Stimulated activated CD4-positive, alpha-beta T cell treated with anti-CD3 and anti-CD28 coated beads, Interleukin-12 subunit alpha, Interleukin-12 subunit beta, amount 100 ng/mL, for 48 hours (primary cell): ENCODE data around the gene ZBED4.
"Not testable (repeated sequence)": the region's sequence is repeated elsewhere in the genome, so short reads cannot be mapped to it uniquely, and the experiment has no call there.

Experiments
- DNase-seq, 3 donors: peaks; one replicate each; pipeline ENCODE4 v3.0.0-alpha.2; 2020; ENCODE audit warnings: low read depth in 2 of 3, low spot score in 1 of 3

The ZBED4 gene

DNA sequence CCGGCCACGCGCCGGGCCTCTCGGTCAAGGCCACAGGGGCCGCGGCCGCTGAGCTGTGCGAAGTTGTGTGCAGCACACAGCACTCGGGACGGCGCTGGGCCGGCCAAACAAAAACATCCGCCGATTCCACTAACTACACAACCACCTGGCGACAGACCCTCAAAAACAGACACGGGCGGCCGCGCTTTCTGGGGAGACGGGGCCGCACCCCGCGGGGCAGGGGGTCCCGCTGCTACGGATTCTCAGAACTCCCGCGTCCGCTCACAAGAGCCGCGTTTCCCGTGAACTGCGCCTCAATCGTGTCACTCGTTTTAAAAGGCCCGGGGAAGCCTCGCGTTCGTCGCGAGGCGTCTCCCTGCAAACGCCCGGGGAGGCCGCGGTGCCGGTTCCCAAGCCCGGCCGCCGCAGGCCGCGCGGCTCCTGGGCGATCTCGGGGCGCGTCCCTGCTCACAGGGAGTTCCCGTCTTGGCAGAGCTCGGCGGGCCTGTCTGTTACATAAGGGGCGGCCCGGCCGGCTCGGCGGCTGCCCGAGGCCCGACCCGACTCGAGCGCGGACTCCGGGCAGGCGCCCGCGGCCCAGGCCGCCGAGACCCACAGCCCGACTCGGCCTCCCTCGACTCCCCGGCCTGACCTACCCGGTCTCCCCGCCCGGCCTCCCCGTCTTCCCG is 26.9 kb upstream of the ZBED4 start:
- no peak for DNase-seq

DNA sequence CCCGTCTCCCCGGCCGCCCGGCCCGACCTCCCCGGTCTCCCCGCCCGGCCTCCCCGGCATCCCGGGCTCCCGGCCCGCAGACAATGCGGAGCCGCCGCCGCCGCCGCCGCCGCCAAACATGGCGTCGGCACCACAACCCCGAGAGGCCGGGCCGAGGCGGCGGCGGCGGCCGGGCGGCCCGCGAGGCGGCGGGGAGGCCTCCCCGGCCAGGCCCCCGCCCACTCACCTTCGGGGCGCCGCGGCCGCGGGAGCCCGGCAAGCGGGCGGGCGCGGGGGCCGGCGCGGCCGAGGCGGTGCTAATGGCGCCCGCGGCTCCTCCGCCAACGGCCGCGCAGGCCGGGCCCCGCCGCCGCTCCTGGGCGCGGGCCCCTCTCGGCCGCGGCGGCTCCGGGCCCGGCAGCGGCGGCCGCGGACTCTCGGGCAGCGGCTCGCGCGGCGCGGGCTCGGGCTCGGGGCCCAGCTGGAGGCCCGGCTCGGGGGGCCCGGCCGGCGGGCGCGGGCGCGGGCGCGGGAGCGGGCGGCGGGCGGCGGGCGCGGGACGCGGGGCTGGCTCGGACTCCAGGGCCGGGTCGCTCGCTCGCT is 26.3 kb upstream of the ZBED4 start:
- no peak for DNase-seq

- DNase-seq, result peak in 1 of 3 donors; percentile 43
These were observed 25.6 kb upstream of the ZBED4 start, which contains the start of gene BRD1 for GRCh38 chr22:49827853-49828598. BRD1 (minus strand) TSS chr22:49827873; CDS start chr22:49824317, 3,556 bp downstream.

DNA sequence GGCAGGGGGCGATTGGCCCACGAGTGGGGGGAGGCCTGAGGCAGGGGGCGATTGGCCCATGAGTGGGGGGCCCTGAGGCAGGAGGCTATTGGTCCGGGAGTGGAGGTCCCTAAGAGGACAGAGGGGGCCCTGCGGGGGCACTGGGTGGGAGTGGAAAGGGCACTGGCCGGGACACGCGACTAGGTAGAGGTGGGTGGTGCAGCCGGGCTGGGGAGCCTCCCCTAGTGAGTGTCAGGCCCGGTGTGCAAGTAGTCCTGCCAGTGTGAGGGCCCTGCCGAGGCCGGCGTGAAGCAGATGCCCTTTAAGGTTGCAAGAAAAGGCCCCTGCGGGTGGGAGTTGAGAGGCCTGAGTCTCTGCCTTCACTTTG is 25.1 kb upstream of the ZBED4 start:
- no peak for DNase-seq

- no peak for DNase-seq
These were observed 24.4 kb upstream of the ZBED4 start for GRCh38 chr22:49829044-49829853.

DNA sequence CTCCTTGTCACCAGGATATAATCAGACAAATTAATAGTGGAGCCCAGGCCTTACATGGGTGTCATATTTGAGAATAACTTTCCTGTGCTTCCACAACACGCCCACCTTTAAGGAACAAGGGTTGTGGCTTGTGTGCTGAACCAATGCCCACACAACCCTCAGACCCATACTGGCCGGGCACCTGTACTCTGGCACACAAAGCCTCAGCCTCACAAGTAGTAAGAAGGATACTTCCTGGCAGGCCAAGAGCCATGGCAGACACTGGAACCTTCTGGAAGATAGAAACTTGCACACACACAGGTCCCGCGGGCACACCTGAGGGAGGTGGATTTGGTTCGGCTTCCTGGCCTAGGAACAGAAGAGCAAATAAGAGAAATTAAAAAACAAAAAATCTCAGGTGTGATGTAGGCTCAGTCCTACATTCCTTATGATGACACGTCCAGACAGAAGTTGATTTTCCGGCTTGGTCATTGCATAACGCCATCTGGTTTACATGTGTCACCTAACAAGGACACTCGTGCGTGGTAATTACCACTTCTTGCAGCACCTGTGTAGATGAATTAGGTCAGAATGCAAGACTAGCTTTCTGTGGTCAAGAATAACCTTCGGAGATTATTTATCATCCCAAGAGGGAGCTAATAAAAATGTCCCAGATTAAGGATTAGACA is 20.2 kb upstream of the ZBED4 start:
- DNase-seq, result no peak

- peak; percentile 71 to 79 (median 78) for DNase-seq
These were observed 14.6 kb upstream of the ZBED4 start for GRCh38 chr22:49838771-49839717.

- DNase-seq, result no peak
These were observed 8.4 kb upstream of the ZBED4 start for GRCh38 chr22:49845241-49845640.

DNA sequence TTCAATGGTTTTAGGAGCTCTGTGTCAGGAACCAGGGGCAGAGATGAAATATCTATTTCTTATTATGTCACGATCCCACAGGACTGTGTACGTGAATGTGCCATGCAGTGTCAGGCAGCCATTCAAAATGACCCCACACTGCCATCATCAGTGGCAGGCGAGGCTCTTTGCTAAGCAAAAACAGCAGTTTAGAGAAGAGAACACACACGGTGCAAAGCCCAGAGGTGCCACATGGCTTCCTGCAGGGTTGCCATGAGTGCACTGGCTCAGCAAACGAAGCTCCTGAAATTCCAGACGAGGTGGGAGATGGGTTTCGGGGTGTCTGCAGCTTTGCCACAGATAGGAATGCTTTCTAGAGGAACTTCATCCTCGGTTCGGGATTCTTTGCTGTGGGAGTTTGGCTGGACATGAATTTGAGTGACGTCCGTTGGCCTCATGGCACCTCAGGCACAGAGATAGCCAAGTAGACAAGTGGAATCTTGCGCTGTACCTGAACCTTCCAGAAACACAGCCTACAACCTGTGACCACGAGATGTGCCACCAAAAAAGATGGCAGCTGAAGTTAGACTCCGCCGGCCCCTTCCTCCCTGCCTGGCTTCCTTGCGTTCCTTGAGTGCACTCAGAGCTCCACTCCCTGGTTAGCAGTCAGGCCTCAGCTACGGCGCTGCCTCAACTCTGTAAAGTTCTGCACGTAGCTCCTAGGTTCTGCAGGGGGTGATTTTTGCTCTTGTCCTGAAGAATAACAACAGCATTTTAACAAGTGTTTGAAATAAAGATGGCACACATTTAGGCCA is 7.8 kb upstream of the ZBED4 start:
- DNase-seq, result no peak

DNA sequence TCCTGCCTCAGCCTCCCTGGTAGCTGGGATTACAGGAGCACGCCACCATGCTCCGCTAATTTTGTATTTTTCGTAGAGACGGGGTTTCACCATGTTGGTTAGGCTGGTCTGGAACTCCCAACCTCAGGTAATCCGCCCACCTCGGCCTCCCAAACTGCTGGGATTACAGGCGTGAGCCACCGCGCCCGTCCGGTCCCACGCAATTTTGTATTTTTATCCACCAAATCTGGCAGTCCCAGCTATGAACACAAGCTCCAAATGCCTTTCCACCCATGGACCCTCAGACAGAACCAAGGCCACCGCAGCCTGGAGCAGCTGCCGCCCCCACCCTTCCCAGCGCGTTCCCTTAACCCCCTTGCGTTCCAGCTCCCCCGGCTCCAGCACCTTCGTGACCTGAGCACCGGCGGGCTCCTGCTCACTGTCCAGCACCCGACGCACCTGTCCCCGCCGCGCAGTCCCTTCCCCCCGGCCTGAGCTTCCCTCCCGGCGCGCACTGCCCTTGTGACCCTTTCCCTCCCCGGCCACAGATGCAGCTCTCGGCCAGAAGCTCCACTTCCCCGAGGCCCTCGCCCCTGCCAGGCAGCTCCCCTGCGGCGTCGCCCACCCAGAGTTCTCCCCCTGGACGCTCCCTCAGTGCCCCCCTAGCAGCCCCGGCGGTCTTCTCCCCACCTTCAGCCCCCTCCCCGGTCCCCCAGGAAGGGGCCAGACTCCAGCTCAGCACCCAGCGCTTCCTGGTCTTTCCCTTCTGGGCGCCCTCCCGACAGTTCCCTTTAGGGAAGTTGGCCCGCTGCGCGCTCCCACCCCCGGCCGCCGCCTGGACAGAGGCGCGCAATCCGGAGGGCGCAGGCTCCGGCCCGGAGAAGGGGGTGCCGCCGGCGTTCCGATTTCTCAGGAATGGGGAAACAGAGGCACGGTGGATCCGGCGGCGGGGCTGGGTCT is 5.6 kb upstream of the ZBED4 start:
- no peak for DNase-seq

- no peak for DNase-seq
These were observed 4.9 kb upstream of the ZBED4 start for GRCh38 chr22:49848690-49849160.

- DNase-seq, result no peak
These were observed 4.3 kb upstream of the ZBED4 start for GRCh38 chr22:49849161-49850020.

DNA sequence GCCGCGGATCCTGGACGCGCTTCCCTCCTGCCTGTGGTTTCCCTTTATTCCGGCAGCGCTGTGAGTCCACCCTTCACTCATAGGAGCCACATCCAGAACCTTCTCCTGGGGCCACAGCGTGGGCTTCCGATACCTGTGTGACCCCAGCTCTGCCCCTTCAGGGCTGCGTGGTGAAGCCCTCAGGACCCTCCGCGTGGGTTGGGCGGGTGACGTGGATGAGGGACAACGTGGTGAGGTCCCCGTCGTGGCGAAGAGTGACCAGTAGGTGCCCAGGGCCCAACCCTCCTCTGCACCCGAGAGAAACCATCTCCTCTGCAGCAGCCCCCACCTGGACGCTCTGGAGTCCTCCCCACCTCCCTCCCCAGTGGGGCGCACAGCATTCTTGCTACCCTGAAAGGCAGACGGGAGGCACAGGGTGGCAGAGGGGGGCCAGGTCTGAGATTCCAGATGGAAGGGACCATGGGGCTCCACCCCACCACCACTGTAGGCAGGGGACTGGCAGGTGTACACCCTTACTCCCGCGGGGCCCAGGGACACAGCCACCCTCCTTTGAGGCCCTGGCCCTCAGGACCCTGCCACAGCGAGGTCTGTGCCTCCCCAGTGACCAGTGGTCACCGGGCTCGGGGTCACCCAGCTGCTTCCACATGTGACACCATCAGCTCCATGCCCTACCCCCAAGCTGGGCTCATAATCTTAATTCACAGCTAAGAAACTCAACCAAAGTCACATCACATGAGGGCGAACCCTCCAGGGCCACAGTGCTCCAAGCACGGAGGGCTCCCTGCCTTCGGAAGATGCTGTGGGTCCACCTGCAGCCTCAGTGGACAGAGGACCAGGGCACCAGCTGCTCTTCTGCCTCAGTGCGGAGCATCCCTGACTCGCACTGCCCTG is 3.4 kb upstream of the ZBED4 start:
- no peak for DNase-seq

DNA sequence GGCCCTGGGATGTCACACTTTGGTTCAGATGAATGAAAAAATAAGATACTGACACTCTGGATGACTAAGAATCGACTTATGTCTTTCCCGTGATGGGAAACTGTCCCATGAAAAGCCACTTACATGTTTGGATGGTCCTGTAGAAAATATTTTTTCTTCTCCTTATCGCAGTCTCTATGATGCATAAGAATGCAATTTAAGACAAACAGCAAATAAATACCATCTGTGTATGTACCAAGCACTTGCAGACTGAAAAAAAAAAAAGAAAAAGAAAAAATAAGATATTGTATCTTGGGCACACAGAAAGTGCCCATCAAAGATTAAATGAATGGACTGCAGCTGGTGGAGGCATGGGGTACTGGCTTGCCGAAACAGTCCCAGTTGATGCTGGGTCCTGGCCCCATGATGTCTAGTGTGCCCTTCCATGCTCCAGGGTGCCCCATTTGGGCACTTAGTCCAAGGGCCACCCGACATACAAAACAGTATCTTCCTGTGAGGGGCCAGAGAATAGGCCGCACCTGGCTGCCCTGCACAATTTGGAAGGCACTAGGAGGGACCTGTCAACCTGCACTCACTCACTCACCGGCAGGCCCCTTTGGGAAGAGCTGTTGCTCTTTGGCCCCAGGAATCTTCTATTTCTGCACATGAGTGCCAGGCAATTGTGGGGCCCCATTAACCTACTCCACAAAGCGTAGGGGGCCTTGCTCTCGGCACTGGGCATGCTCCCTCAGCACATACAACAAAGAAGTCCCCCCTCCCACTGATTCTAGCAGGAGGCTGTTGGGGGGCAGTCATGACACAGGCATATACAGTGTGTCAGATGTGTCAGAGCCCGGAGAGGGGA is 2.5 kb upstream of the ZBED4 start:
- DNase-seq, result no peak

GRCh38 chr22:49852568-49852897 is 1.1 kb upstream of the ZBED4 start:
- DNase-seq, result not testable (repeated sequence)
